ENCODE results near the gene UBC. TPM values are rescaled to one million over a fixed set of nuclear protein-coding genes. Genes with fewer than 3 reads are reported as not detected.

UBC gene
- total RNA-seq, 1 experiment from 2014 or later = 1,053 TPM

DNA sequence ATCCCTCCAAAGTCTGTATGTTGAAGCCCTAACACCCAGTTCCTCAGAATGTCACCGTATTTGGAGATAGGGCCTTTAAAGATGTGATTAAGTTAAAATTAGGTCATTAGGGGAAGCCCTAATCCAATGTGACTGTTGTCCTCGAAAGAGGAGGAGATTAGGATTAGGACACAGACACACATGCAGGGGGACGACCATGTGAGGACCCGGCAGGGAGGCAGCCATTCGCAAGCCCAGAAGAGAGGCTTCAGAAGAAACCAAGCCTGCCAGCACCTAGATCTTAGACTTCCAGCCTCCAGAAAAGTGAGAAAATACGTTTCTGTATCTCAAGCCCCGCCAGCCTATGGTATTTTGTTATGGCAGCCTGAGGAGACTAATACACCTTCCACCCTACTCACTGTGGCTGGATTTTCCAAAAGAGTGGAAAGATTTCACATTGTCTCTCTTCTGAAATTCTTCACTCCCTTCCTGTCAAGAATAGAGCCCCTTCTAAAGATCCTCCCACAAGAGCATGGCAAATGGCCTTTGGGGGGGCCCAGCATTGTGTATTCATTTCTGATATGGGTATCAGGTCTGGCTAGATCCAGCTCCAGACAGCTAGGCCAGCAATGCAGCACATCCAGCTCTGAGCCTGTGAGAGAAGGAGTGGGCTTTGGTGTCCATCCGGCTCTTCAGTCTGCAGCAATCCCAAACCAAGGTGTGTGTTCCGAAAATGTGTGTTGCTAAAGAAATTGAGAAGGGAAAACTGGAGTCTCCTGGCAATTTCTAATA, 15.4 kb upstream of the UBC start:
- BruUV-seq (replicated peaks) = no TSS peak
- CTCF ChIA-PET = no interaction called here
- TF ChIP-seq, protein P1, sequence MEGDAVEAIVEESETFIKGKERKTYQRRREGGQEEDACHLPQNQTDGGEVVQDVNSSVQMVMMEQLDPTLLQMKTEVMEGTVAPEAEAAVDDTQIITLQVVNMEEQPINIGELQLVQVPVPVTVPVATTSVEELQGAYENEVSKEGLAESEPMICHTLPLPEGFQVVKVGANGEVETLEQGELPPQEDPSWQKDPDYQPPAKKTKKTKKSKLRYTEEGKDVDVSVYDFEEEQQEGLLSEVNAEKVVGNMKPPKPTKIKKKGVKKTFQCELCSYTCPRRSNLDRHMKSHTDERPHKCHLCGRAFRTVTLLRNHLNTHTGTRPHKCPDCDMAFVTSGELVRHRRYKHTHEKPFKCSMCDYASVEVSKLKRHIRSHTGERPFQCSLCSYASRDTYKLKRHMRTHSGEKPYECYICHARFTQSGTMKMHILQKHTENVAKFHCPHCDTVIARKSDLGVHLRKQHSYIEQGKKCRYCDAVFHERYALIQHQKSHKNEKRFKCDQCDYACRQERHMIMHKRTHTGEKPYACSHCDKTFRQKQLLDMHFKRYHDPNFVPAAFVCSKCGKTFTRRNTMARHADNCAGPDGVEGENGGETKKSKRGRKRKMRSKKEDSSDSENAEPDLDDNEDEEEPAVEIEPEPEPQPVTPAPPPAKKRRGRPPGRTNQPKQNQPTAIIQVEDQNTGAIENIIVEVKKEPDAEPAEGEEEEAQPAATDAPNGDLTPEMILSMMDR (conservative IDR thresholded peaks at IDR 0.05; ENCODE audit: low read depth, low read length) = no peak
- H3K27ac ChIP-seq (ENCODE audit: low read depth, low read length, poor library complexity, severe bottlenecking) = no peak overlapping the region
- H3K4me3 ChIP-seq (ENCODE audit: low read depth, low read length, poor library complexity, severe bottlenecking) = no peak overlapping the region
- no peak for DNase-seq (ENCODE audit: low spot score)
- POLR2A ChIA-PET (ENCODE audit: low non-redundant PET) = no interaction called here
- H3K4me1 ChIP-seq (ENCODE audit: insufficient read depth, low read length, poor library complexity, severe bottlenecking) = no peaks in the 10 kb centered on the region
- no peaks in the 10 kb centered on the region for H3K27me3 ChIP-seq (replicated peaks; ENCODE audit: insufficient read depth, low read depth, low read length, poor library complexity)
- H3K36me3 ChIP-seq (ENCODE audit: insufficient read depth, low read length, poor library complexity, severe bottlenecking) = no peaks in the 10 kb centered on the region
- intact Hi-C loops (cut with micrococcal nuclease; ENCODE audit: unreplicated experiment) = no loop called here
- no peaks in the 10 kb centered on the region for H3K9me3 ChIP-seq (ENCODE audit: low read depth, low read length, poor library complexity, severe bottlenecking)

DNA sequence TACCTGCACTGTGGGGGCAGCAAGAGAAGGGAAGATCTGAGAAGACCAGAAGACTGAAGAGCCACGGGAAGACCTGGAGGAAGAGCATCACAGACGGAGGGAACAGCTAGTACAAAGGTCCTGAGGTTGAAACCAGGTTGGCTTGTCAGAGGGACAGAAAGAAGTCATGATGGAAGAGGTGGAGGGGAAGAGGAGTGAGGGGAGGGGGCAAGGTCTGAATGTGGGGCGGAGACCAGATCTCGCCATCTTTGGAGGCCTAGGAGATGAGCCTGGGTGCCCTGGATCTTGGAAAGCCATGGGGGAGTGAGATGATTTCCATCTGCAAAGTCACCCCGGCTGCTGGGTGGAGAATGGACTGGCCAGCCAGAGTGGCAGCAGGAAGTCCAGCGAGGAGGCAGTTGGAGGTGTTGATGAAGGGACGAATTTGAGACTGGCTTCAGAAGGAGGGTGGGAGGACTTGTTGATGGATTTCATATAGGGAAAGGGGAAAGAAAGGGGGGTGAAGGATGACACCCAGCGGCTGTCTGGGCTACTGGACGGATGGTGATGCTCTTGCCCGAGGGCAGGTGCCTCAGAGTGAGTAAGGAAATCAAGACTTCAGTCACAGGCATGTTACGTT, 14.6 kb upstream of the UBC start:
- no peak overlapping the region for H3K27ac ChIP-seq (ENCODE audit: low read depth, low read length, poor library complexity, severe bottlenecking)
- no TSS peak for BruUV-seq (replicated peaks)
- intact Hi-C loops (cut with micrococcal nuclease; ENCODE audit: unreplicated experiment) = no loop called here
- H3K36me3 ChIP-seq (ENCODE audit: insufficient read depth, low read length, poor library complexity, severe bottlenecking) = no peaks in the 10 kb centered on the region
- ChIA-PET CTCF (no interaction called here), POLR2A (ENCODE audit: low non-redundant PET) (interaction anchor here (0.7 kb wide), 1 partner anchor 9 kb away, joined by 6 read pairs; no protein-coding TSS in a partner anchor)
- peak overlapping the region; percentile 94 for H3K4me3 ChIP-seq (ENCODE audit: low read depth, low read length, poor library complexity, severe bottlenecking)
- H3K27me3 ChIP-seq (replicated peaks; ENCODE audit: insufficient read depth, low read depth, low read length, poor library complexity) = no peaks in the 10 kb centered on the region
- no peaks in the 10 kb centered on the region for H3K9me3 ChIP-seq (ENCODE audit: low read depth, low read length, poor library complexity, severe bottlenecking)
- DNase-seq (ENCODE audit: low spot score) = no peak
- no peaks in the 10 kb centered on the region for H3K4me1 ChIP-seq (ENCODE audit: insufficient read depth, low read length, poor library complexity, severe bottlenecking)
- TF ChIP-seq, protein P1 (conservative IDR thresholded peaks at IDR 0.05; ENCODE audit: low read depth, low read length) = no peak
- no peak for TF ChIP-seq EZH2 (IDR thresholded peaks at IDR 0.05; ENCODE audit: borderline replicate concordance, low read depth, low read length, poor library complexity, severe bottlenecking)

DNA sequence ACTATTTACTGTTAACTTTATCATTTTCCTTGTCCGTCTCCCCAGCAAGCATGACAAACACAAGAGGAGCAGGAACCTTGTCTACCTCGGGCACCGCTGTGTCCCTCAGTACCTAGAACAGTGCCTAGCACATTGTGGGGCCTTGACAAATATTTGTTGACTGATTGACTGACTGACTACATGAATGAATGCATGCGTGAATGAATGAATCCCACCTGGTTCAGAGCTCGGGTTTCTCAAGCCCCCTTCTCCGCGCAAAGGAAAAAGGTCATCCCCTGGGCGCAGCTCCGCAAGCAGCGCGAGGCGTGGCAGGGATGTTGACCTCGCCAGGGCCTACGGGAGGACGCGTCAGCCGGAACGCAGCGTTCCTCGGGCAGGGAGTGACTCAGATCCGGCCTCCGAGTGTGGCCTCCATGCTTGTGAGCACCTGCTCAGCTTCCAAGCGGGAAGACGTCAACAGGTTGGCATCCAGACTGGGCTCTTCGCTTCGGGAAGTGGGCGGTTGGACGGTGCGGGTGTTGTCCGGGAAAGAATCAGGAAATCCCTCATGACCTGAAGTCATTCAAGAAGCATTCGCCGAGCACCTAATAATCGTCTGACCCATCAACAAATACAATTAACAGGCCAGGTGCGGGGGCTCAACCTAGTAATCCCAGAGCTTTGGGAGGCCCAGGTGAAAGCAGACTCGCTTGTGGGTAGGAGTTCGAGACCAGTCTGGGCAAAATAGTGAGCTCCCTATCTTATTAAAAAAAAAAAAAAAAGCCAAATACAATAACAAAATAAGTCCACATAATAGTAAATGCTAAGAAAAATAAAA, 13.9 kb upstream of the UBC start:
- peak; percentile 42 for DNase-seq (ENCODE audit: low spot score)
- TF ChIP-seq EZH2 (IDR thresholded peaks at IDR 0.05; ENCODE audit: borderline replicate concordance, low read depth, low read length, poor library complexity, severe bottlenecking) = no peak
- TF ChIP-seq, protein P1 (conservative IDR thresholded peaks at IDR 0.05; ENCODE audit: low read depth, low read length) = no peak
- Histone ChIP-seq H3K4me3 (ENCODE audit: low read depth, low read length, poor library complexity, severe bottlenecking) (peak overlapping the region; percentile 94), H3K4me1 (ENCODE audit: insufficient read depth, low read length, poor library complexity, severe bottlenecking) (no peaks in the 10 kb centered on the region), H3K36me3 (ENCODE audit: insufficient read depth, low read length, poor library complexity, severe bottlenecking) (no peaks in the 10 kb centered on the region), H3K9me3 (ENCODE audit: low read depth, low read length, poor library complexity, severe bottlenecking) (no peaks in the 10 kb centered on the region), H3K27me3 (replicated peaks; ENCODE audit: insufficient read depth, low read depth, low read length, poor library complexity) (no peaks in the 10 kb centered on the region), H3K27ac (ENCODE audit: low read depth, low read length, poor library complexity, severe bottlenecking) (no peak overlapping the region)
- no TSS peak for BruUV-seq (replicated peaks)
- ChIA-PET CTCF (interaction anchor here (0.6 kb wide), 1 partner anchor 113 kb away, joined by 3 read pairs; no protein-coding TSS in a partner anchor), POLR2A (ENCODE audit: low non-redundant PET) (interaction anchor here (0.7 kb wide), 1 partner anchor 8 kb away, joined by 6 read pairs; no protein-coding TSS in a partner anchor)
- intact Hi-C loops (cut with micrococcal nuclease; ENCODE audit: unreplicated experiment) = no loop called here

Data from A673 (cell line).